Left forelimb (tissue), 1 donor: Measurements from ENCODE around the gene AGAP3.

Source experiments
- DNase-seq: peaks from one replicate; pipeline ENCODE4 v3.0.0-alpha.2; 2018; ENCODE audit warnings: low spot score

Gene AGAP3

GRCh38 chr7:151124481-151124880 lies 38.2 kb downstream of the AGAP3 start:
- DNase-seq: no peak

DNA sequence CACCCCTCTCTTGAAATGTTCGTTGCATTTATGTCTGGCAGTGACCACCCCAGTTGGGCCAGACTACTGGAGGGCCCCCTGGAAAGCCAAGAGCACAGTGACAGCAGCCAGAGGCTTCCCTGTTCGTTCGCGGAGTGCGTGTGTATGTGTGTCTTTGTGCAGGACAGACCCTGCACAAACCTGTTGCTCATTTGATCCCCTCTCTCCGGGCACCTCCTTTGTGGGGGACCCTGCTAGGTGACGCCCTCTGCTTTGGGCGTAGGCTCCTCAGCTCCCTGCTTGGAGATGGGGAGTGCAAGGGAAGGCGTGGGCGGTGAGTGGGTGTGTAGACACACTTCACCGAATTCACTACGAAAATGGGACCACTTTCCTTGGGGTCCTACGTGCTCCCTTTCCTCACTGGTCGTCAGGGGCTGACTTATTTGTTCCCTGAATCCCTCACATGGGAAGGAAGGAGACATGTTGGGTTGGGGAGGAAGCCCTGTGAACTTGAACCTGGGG lies 38.7 kb downstream of the AGAP3 start:
- DNase-seq: no peak

- no peak for DNase-seq
Observed at GRCh38 chr7:151125470-151125845, 39.2 kb downstream of the AGAP3 start.

DNA sequence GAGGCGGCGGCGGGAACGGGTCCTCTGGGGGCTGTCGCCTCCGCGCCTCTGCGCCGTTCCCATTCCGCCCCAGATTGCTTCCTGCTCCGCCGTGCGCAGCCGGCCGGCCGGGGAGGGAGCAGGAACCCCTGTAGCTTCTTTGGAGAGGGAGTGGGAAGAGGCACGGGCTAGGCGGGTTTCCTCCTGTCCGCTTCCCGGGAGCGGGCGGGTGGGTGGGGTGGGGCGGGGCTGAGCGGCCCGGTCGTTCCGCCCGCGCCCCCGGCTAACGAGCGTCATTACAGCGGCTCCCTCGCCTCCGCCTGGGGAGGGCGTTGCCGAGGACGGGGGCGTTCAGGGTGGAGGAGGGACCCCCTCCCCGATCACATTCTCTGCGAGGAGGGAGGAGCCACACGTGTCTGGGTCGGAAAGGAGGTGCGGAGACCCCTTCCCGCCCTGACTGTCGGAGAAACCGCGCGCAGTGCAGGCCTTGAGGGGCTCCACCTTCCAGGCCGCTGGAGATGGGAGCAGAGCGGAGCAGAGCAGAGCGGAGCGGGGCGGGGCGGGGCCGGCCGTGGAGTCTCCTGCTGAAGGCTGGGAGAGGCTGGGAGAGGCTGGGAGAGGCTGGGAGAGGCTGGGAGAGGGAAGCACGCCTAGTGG lies 39.7 kb downstream of the AGAP3 start:
- no peak for DNase-seq

- no peak for DNase-seq
Observed at GRCh38 chr7:151126491-151127137, 40.3 kb downstream of the AGAP3 start.

DNA sequence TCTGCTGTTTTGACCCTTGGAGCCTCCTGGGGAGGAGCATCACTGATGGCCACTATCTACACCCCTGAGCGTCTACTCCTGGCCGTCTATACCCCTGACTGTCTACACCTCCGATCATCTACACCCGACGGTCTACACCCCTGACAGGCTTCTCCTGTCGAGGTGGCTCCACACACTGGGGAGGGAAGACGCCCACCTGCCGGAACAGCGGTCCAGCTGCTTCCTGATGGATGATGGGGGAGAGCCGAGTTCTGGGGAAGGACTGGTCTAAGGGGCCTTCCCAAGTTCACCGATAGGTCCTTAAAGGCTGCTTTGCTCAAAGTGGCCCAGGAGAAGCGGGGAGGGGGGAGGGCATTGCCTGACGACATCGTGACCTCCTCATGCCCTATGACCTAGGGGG lies 41.9 kb downstream of the AGAP3 start:
- no peak for DNase-seq

DNA sequence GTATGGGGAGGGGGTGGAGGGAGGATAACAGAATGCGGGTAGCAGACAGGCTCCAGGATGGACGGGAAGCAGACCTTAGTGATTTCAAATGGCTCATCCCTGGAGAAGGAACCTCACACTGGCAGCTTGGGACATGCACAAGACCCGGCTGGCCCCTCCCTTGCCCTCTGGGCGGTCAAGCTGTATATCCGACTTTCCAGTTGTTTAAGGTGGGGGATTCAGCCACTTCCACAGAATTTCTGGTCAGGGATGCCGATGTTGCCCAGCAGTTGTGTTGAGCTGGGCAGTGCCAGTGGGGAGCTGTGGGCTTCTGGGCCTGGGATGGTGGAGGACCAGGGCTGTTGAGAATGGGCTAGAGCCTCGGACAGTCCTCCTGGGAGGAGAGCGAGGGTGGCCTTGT lies 42.4 kb downstream of the AGAP3 start:
- DNase-seq: no peak

DNA sequence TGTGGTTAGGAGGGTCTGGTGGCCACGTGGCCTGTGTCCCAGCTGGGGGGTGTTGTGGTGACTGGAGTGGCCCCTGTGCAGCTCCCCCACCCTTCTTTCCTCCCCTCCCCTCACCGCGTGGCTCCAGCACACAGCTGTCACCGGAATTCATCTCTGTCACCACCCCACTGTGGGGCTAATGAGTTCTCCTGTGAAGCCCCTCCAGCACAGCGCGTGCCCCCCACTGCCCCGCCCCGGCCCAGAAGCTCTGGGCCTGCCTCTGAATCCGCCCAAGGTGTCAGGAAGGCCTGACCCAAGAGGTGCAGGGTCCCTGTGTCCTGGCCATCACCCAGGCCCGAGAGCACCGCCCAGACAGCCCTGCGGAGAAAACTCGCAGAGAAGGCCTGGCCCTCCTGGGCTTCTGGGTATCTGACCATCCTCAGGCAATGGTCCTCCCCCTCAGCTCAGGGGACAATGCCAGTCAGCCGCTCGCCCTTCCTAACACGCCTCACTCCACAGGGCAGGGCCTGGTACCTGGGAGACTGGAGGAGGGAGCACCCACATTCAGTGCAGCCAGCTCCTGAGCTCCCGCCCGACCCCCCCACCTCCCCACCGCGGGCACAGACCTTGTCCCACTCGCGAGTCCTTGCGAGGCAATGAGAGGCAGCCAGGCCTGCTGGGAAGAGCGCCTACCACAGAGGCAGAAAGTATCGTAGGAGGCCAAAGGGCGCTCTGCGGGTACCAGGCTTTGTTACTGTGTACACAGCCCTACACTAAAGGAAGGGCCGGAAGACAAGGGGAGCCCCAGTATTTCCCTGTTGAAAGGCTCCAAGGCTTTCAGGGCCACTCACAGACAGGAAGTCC lies 43.1 kb downstream of the AGAP3 start:
- no peak for DNase-seq

GRCh38 chr7:151129960-151130591 lies 43.8 kb downstream of the AGAP3 start:
- DNase-seq: no peak

- DNase-seq: no peak
Observed at GRCh38 chr7:151130741-151131157, 44.5 kb downstream of the AGAP3 start.

DNA sequence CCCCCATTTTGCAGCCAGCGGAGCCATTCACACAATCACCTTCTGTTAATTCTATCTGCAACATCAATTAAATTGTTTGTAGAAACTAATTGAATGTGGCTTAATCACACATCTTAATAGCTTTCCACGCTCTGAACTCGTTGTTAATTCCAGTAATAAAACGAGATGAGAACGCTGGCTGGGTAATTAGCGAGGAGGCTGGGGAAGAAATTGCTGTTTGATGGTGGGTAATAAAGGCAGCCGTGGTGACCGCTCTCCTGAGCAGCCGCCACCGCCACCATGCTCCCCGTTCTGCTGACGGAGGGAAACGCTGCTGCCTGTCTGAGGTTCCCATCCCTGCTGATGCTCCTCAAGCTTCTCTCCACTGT lies 44.9 kb downstream of the AGAP3 start:
- DNase-seq: no peak

GRCh38 chr7:151131592-151132293 lies 45.5 kb downstream of the AGAP3 start:
- DNase-seq: no peak

DNA sequence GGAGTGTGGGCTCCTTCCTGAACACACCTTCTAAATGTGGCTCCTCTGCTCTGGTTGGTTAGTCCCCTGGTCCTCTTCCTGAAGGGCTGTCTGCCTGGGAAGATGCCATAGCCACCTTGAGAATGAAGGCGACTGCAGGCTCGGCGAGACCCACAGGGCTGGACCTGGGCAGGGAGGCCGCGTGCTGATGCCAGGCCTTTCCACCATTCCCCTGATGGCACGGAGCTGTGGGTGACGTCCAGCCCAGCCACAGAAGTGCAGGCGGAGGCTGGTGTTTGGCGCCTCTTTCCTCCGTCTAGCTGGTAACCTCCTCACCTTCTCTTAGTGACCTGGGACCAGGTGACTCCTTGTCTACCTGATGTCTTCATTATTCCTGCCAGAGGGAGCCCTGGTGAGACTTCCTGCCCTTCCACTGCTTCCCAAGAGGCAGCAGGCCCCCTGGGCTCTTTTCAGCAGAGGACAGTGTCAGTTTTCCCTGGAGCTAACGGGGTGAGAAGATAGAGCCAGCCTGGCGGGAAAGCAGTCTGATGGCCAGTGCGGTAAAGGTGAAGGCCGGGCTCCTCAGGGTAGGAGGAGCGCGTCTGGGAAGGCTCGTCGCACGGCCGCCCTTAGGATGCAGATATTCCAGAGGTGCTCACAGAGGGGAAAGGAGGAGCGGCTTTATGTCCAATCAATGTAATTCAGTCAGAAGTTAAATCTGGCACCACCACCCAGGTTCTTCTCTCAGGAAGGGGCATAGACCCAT lies 46.4 kb downstream of the AGAP3 start:
- no peak for DNase-seq

- no peak for DNase-seq
Observed at GRCh38 chr7:151133266-151133985, 47.2 kb downstream of the AGAP3 start.

- DNase-seq: no peak
Observed at GRCh38 chr7:151133986-151134742, 47.9 kb downstream of the AGAP3 start.

- DNase-seq: no peak
Observed at GRCh38 chr7:151134743-151135524, 48.7 kb downstream of the AGAP3 start.

DNA sequence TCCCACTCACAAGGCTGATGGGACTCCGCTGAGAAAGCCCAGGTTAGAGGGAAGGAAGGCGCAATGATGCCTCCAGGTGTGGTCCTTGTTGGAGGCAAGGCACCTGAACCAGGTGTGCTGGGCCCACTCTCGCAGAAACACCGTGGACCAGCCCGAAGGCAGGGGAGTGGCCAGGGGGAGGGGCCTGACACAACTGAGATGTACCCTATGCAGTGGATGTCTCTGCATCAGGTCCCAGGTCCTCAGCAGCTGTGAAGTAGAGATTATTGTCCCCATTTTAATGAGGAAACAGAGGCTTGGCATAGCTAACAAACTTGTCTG lies 49.2 kb downstream of the AGAP3 start:
- DNase-seq: no peak

DNA sequence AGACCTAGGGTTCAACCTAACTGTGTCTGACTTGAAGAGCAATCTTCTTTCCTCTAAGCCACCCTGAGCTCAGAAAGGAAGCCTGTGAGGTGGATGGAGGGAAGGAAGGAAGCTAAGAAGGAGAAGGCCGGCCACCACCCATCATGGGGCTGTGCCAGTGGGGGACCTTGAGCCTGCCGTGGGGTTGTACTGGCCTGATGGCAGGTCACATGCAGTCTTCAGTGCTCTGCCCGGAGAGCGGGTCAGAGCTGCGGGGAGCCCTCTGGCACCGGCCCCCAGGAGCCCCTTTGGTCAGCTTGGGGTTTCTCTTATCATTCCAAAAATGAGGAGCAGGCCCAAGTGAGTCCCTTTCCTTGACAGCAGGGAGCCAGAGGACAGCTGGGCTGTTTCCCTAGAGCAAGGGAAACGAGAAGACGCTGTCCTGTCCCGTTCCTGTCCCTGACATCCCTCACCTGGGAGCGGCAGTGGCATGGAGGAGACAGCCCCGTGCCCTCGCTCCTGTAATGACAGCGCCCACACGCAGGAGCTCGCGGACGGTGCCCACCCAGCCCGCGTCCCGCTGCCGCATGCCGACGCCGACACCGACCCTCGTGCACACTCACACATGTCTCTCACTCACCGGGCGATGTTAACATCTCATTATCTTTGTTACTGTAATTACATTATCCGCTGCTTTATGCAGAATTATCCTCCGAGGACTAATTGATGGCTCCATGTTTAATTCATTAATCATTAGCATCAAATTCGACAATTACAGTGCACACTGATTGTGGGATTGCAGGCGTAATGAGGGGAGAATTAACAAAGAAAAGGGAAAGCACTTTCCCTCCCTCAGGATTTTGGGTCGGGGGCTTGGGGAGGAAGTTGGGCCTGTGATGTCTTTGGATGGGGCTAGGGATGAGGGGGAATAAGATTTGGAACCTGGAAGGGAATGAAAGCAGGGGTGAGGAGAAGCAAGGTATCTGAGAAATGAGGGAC lies 49.9 kb downstream of the AGAP3 start:
- no peak for DNase-seq
